Cardiac muscle cell (in vitro differentiated cells and primary cell): ENCODE results near the gene RDH5. TPM values are rescaled to one million over a fixed set of nuclear protein-coding genes. Genes with fewer than 3 reads are reported as not detected.

Experiments used
- DNase-seq, 2 donors: peaks; one replicate each; pipeline versions ENCODE4 v3.0.0 to v3.0.0-alpha.2; 2010 to 2017; ENCODE audit warnings: low read depth in 1 of 2, low spot score in 1 of 2
- H3K27ac ChIP-seq: fragments of 200-600 bp; sonication (generic); 2 replicates; pipeline ENCODE4 v1.5.1; 2016
- H3K27me3 ChIP-seq: fragments of 200-600 bp; sonication (generic); 2 replicates; pipeline ENCODE4 v1.6.0; 2016; ENCODE audit warnings: control low read depth
- H3K36me3 ChIP-seq: fragments of 200-600 bp; sonication (generic); 2 replicates; pipeline ENCODE4 v1.5.1; 2016; ENCODE audit warnings: control low read depth
- H3K4me1 ChIP-seq: fragments of 200-600 bp; sonication (generic); 2 replicates; pipeline ENCODE4 v1.8.1; 2017; ENCODE audit warnings: low read depth, mild to moderate bottlenecking, mixed run types
- H3K4me3 ChIP-seq: fragments of 200-600 bp; sonication (generic); 2 replicates; pipeline ENCODE4 v1.5.1; 2016; ENCODE audit warnings: mild to moderate bottlenecking
- H3K9me3 ChIP-seq: fragments of 200-600 bp; sonication (generic); 2 replicates; pipeline ENCODE4 v1.5.1; 2017; ENCODE audit warnings: low read depth, mild to moderate bottlenecking, control low read depth
- CTCF ChIP-seq: IDR thresholded peaks from 2 replicates; pipeline ENCODE4 v1.5.1; 2012; ENCODE audit warnings: low read depth, mild to moderate bottlenecking, low read length
- polyA plus RNA-seq: library from polyadenylated mRNA; unstranded; fragments of >200 nt; fragmentation: Nextera tagmentation; extraction: Ambion mirVana; gene quantifications from 2 replicates; pipeline ENCODE4 v1.2.1, GENCODE V29; 2016
- total RNA-seq: library from RNA; depleted of rRNA; stranded (reverse); fragments of >200 nt; gene quantifications from 2 replicates; pipeline ENCODE4 v1.2.3, GENCODE V29; 2016

RDH5 gene
- total and polyA plus RNA-seq, 2 experiments from 2014 or later = 10.1 to 12.6 TPM

DNA sequence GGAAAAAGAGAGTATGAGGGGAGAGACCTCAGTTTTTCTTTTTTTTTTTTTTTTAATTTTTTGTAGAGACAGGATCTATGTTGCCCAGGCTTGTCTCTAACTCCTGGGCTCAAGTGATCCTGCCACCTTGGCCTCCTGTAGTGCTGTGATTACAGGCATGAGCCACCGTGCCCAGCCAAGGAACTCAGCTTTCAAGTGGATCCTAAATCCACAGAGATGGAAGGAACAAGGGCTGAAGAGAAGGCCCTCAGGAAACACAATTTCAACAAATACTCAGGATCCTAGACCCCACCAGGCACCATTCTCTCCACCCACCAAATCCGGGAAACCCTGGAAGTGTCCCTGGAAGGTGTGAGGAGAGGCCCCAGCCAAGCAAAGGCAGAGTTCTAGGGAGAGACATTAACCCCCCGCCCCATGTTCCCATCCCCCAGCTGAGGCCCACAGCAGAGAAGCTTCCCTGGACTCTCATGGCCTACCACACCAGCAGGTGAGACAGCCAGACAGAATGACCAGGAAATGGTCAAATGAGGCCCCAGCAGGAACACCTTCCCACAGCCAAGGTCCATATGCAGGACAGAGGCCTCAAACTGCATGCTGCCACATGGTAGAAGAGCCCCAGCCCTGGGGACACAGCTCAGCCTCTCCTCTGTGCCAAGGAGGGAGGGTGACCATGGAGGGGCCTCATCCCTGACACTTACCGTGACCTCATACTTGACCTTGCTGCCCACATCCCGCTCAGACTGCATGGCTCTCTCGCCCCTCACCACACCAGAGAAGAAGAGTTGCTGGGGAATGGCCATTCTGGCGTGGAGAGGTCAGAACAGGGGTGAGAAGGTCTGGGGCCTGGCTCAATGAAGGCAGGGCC is 26.6 kb upstream of the RDH5 start:
- H3K36me3 ChIP-seq = peaks cover 27% of the 10 kb centered on the region
- H3K27me3 ChIP-seq = no peaks in the 10 kb centered on the region
- DNase-seq = no peak
- no peak overlapping the region for H3K4me3 ChIP-seq
- no peaks in the 10 kb centered on the region for H3K4me1 ChIP-seq
- H3K27ac ChIP-seq = no peak overlapping the region
- H3K9me3 ChIP-seq = no peaks in the 10 kb centered on the region
- no peak for TF ChIP-seq CTCF

DNA sequence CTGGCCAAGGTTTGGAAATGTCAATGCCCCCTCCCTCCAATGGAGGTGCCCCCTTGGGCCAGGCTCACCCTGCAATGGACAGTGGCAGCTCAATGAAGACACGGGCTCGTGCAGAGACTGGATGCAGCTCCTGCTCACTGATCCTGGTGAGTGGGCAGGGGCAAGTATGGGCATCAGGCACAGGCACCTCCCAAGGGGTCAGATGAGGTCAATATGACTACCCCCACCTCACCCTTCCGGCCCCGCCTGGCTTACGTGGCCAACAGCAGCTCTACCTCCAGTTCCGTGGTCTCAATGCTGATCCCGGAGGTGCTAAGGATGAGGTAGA is 26.0 kb upstream of the RDH5 start:
- no peak for TF ChIP-seq CTCF
- H3K27me3 ChIP-seq = no peaks in the 10 kb centered on the region
- H3K27ac ChIP-seq = no peak overlapping the region
- no peaks in the 10 kb centered on the region for H3K9me3 ChIP-seq
- no peak for DNase-seq
- H3K4me3 ChIP-seq = no peak overlapping the region
- H3K4me1 ChIP-seq = no peaks in the 10 kb centered on the region
- peaks cover 27% of the 10 kb centered on the region for H3K36me3 ChIP-seq

GRCh38 chr12:55694651-55695050 is 25.5 kb upstream of the RDH5 start:
- Histone ChIP-seq H3K4me3 (no peak overlapping the region), H3K27ac (no peak overlapping the region), H3K9me3 (no peaks in the 10 kb centered on the region), H3K4me1 (no peaks in the 10 kb centered on the region), H3K27me3 (no peaks in the 10 kb centered on the region), H3K36me3 (peaks cover 27% of the 10 kb centered on the region)
- no peak for DNase-seq
- no peak for TF ChIP-seq CTCF

DNA sequence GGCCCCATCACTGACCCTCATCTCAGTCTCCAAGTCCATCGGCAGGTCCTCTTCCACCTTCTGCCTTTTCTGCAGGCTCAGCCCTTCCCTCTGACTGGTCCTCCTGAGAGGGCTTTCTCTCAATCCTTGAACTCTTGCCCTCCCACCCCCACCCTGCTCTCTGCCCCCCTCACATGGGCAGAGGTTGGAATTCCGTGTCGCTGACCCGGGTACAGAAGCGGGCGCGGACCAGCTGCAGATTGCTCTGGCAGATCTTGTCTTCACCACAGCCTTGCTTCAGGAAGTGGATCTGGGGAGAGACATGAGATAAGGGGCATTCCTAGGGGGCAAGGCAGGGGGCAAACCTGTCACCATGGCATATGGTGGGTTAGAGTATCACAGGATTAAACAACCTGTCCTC is 24.8 kb upstream of the RDH5 start:
- Histone ChIP-seq H3K4me1 (no peaks in the 10 kb centered on the region), H3K27ac (no peak overlapping the region), H3K4me3 (no peak overlapping the region), H3K27me3 (no peaks in the 10 kb centered on the region), H3K9me3 (no peaks in the 10 kb centered on the region), H3K36me3 (peaks cover 27% of the 10 kb centered on the region)
- TF ChIP-seq CTCF = no peak
- DNase-seq = no peak

GRCh38 chr12:55696141-55696540 is 24.1 kb upstream of the RDH5 start:
- Histone ChIP-seq H3K27me3 (no peaks in the 10 kb centered on the region), H3K4me3 (no peak overlapping the region), H3K4me1 (no peaks in the 10 kb centered on the region), H3K27ac (no peak overlapping the region), H3K36me3 (peaks cover 27% of the 10 kb centered on the region), H3K9me3 (no peaks in the 10 kb centered on the region)
- no peak for DNase-seq
- TF ChIP-seq CTCF = no peak
